Transverse colon (tissue), 4 donors: ENCODE results near the gene SHC3. TPM values are rescaled to one million over a fixed set of nuclear protein-coding genes. Genes with fewer than 3 reads are reported as not detected.

Experiments used
- DNase-seq: peaks from one replicate; pipeline ENCODE4 v3.0.0-alpha.2; 2019
- H3K27ac ChIP-seq, 4 donors: fragments of 200-600 bp; sonication (generic); 2 replicates each; pipeline ENCODE4 v1.5.1; 2016 to 2018; ENCODE audit warnings: inconsistent platforms in 4 of 4
- H3K27me3 ChIP-seq: fragments of 200-600 bp; sonication (generic); 2 replicates; pipeline ENCODE4 v1.5.1; 2017; ENCODE audit warnings: inconsistent platforms
- H3K36me3 ChIP-seq, 4 donors: fragments of 200-600 bp; sonication (generic); 2 replicates each; pipeline ENCODE4 v1.5.1; 2017 to 2019; ENCODE audit warnings: inconsistent platforms in 4 of 4
- H3K4me1 ChIP-seq, 4 donors: fragments of 200-600 bp; sonication (generic); 2 replicates each; pipeline ENCODE4 v1.5.1; 2017 to 2020; ENCODE audit warnings: inconsistent platforms in 4 of 4
- H3K4me3 ChIP-seq, 4 donors: fragments of 200-600 bp; sonication (generic); 1 replicate in 1 of 4; 2 replicates in 3 of 4; pipeline versions ENCODE4 v1.5.1 to v1.6.1; 2017 to 2019; ENCODE audit warnings: inconsistent platforms in 4 of 4
- H3K9me3 ChIP-seq, 2 donors: fragments of 200-600 bp; sonication (generic); 2 replicates each; pipeline ENCODE4 v1.5.1; 2017 to 2019; ENCODE audit warnings: inconsistent platforms in 2 of 2
- CTCF ChIP-seq, 5 experiments: fragments of 200-600 bp in 3 of 5; fragments of 450-650 bp in 2 of 5; sonication (generic) in 3 of 5; IDR thresholded peaks; 1 replicate in 2 of 5; 2 replicates in 3 of 5; pipeline ENCODE4 v1.5.1; 2016 to 2017; ENCODE audit warnings: antibody characterized with exemption in 5 of 5, inconsistent platforms in 3 of 5, mild to moderate bottlenecking in 2 of 5, moderate library complexity in 1 of 5
- EP300 ChIP-seq: sonication (generic); formaldehyde crosslinking; IDR thresholded peaks from one replicate; pipeline ENCODE4 v1.6.1; 2017; ENCODE audit warnings: antibody characterized with exemption, low read depth
- POLR2A ChIP-seq: fragments of 450-650 bp; IDR thresholded peaks from one replicate; pipeline ENCODE4 v1.6.1; 2016; ENCODE audit warnings: antibody characterized with exemption, mild to moderate bottlenecking, moderate library complexity
- POLR2AphosphoS5 ChIP-seq, 3 donors: sonication (generic); formaldehyde crosslinking; IDR thresholded peaks; one replicate each; pipeline ENCODE4 v1.6.1; 2016; ENCODE audit warnings: antibody characterized with exemption in 3 of 3
- WGBS, 2 donors: methylation state at CpG; one replicate each; pipeline ENCODE4 v1.1.5; 2018; ENCODE audit warnings: low coverage in 1 of 2; 5-methylcytosine and 5-hydroxymethylcytosine counted together
- in situ Hi-C, 4 donors: fragments of 200-750 bp; cut with MboI; loops; one replicate each; pipeline versions ENCODE4 v1.15.0 to v1.15.1; 2017; ENCODE audit warnings: low sequenced_read_pairs in 3 of 4, low pct_ligation_motif_present in 1 of 4, low pct_unique_long_range_greater_than_20kb in 1 of 4
- intact Hi-C: fragments of 100-400 bp; cut with DNase I; formaldehyde crosslinking; loops from one replicate; pipeline ENCODE4 v1.15.1; 2023; ENCODE audit warnings: low total_unique reads
- total RNA-seq, 4 donors: library from RNA; depleted of rRNA; stranded (reverse); fragments of >200 nt; gene quantifications; one replicate each; pipeline ENCODE4 v1.1.0, GENCODE V29; 2016

Gene SHC3
- total RNA-seq, 4 donors from 2014 or later, result 1.1 to 4.8 (median 2.7) TPM

GRCh38 chr9:89165341-89165740 lies 13.3 kb downstream of the SHC3 start:
- no peak for TF ChIP-seq POLR2AphosphoS5 (IDR thresholded peaks at IDR 0.05)
- no peak for TF ChIP-seq CTCF (IDR thresholded peaks at IDR 0.05)
- TF ChIP-seq EP300, result no peak
- TF ChIP-seq POLR2A, result no peak
- no peak overlapping the region for H3K27ac ChIP-seq
- H3K4me3 ChIP-seq, result no peak overlapping the region
- H3K27me3 ChIP-seq, result peaks cover 4% of the 10 kb centered on the region
- in situ Hi-C loops (no loop called here), intact Hi-C loops (no loop called here)
- no peaks in the 10 kb centered on the region for H3K36me3 ChIP-seq
- no peaks in the 10 kb centered on the region for H3K4me1 ChIP-seq
- DNase-seq, result no peak
- H3K9me3 ChIP-seq, result no peaks in the 10 kb centered on the region

DNA sequence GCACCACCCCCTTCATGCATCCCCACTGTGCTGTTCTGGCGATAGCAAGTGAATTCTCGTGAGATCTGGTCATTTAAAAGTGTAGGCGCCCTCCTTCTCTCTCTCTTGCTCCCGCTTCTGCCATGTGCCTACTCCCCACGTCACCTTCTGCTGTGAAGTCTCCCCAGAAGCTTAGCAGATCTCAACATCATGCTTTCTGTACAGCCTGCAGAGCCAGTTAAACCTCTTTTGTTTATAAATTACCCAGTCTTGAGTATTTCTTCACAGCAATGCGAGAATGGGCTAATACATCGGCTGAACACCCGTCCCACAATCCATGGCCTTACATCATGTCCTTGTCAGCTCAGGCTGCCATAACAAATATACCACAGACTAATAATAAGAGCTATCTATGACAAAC lies 17.4 kb downstream of the SHC3 start:
- intact Hi-C loops, result no loop called here
- Histone ChIP-seq H3K27ac (no peak overlapping the region), H3K4me3 (no peak overlapping the region), H3K36me3 (no peaks in the 10 kb centered on the region), H3K4me1 (no peaks in the 10 kb centered on the region), H3K27me3 (peaks cover 4% of the 10 kb centered on the region), H3K9me3 (no peaks in the 10 kb centered on the region)
- in situ Hi-C loops, result no loop called here
- TF ChIP-seq POLR2A (no peak), CTCF (IDR thresholded peaks at IDR 0.05) (no peak), POLR2AphosphoS5 (IDR thresholded peaks at IDR 0.05) (no peak), EP300 (no peak)
- DNase-seq, result no peak
- WGBS, 2 donors, result 81 to 83% methylated on average over 3 to 8 of the region's 8 CpGs

DNA sequence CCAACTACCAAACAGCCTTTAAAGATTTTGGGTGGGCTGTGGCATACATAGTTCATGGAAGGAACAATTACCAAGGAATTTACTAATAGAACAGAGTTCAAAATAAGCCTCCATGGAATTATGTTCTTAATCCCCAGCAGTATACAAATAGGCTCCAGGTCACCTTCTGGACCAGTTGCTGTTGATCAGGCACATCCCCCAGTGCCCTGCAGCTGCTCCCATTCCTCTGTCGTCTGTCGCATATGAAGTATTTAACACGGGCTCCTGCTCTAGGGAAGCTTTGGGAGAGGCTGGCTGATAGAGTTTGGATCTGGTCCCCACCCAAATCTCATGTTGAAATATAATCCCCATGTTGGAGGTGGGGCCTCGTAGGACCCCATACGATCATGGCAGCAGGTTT lies 17.8 kb downstream of the SHC3 start:
- no peak for TF ChIP-seq EP300
- peaks cover 4% of the 10 kb centered on the region for H3K27me3 ChIP-seq
- no peak for DNase-seq
- no peak overlapping the region for H3K27ac ChIP-seq
- in situ Hi-C loops (no loop called here), intact Hi-C loops (no loop called here)
- H3K4me3 ChIP-seq, result no peak overlapping the region
- no peaks in the 10 kb centered on the region for H3K9me3 ChIP-seq
- 87% methylated on average over 5 of the region's 5 CpGs; no CpG with 5 or more reads in 1 of the 2 donors for WGBS, 2 donors
- no peaks in the 10 kb centered on the region for H3K36me3 ChIP-seq
- no peaks in the 10 kb centered on the region for H3K4me1 ChIP-seq

GRCh38 chr9:89154651-89155336 lies 23.8 kb downstream of the SHC3 start:
- Histone ChIP-seq H3K27ac (no peak overlapping the region), H3K9me3 (no peaks in the 10 kb centered on the region), H3K4me3 (no peak overlapping the region), H3K27me3 (no peaks in the 10 kb centered on the region), H3K4me1 (no peaks in the 10 kb centered on the region), H3K36me3 (no peaks in the 10 kb centered on the region)
- TF ChIP-seq POLR2AphosphoS5 (IDR thresholded peaks at IDR 0.05) (no peak), POLR2A (no peak), CTCF (IDR thresholded peaks at IDR 0.05) (no peak), EP300 (no peak)
- intact Hi-C loops, result no loop called here
- 67 to 79% methylated on average over 9 to 14 of the region's 14 CpGs for WGBS, 2 donors
- no peak for DNase-seq
- in situ Hi-C loops, result no loop called here

GRCh38 chr9:89154218-89154617 lies 24.4 kb downstream of the SHC3 start:
- in situ Hi-C loops (no loop called here), intact Hi-C loops (no loop called here)
- DNase-seq, result no peak
- H3K4me1 ChIP-seq, result no peaks in the 10 kb centered on the region
- 14 to 74% methylated on average over 1 to 4 of the region's 4 CpGs for WGBS, 2 donors
- H3K36me3 ChIP-seq, result no peaks in the 10 kb centered on the region
- no peaks in the 10 kb centered on the region for H3K27me3 ChIP-seq
- TF ChIP-seq POLR2A (no peak), POLR2AphosphoS5 (IDR thresholded peaks at IDR 0.05) (no peak), CTCF (IDR thresholded peaks at IDR 0.05) (no peak), EP300 (no peak)
- no peaks in the 10 kb centered on the region for H3K9me3 ChIP-seq
- no peak overlapping the region for H3K4me3 ChIP-seq
- H3K27ac ChIP-seq, result no peak overlapping the region
